Heart left ventricle (tissue), 13 donors: ENCODE data around the gene HEPACAM.

Source experiments
- POLR2A ChIP-seq, 2 donors: fragments of 450-650 bp; IDR thresholded peaks; one replicate each; pipeline ENCODE4 v1.6.1; 2017; ENCODE audit warnings: antibody characterized with exemption in 2 of 2, mild to moderate bottlenecking in 2 of 2, moderate library complexity in 2 of 2
- TF ChIP-seq, protein P1 (sequence below), 12 donors: fragments of 200-600 bp; sonication (generic) in 4 of 12; IDR thresholded peaks; one replicate each; pipeline versions ENCODE4 v1.5.0 to v1.8.0; 2018 to 2022; ENCODE audit warnings: antibody characterized with exemption in 12 of 12, mild to moderate bottlenecking in 5 of 12
- donor health status: ischemic (EF 13 %, LVEDD 7.1; RV severe dilation, severe dysfunction).
- donor health status: DM: no; HTN: yes; CAD: no.
- donor health status: DM: no; HTN: no; CAD: no.
- donor health status: ischemic (EF 25% LVEDD 6.9; RV normal size, moderate dysfunction).
- donor health status: ischemic (EF 25% LVEDD 5.7; RV mildly dilated, moderate dysfunction).
- donor health status: ischemic (EF 35%, LVEDD 5.7; RV mildly dilated, moderate dysfunction).
- donor health status: nonischemic (EF 11% LVEDD 7.7; RV severe dilation, severe dysfunction).
- donor health status: DM: yes; HTN: yes; CAD: no.
- donor health status: PGD.
- donor health status: ischemic (EF 29% LVEDD 5.4; RV normal size, mild dysfunction).
- donor health status: nonischemic (EF 23%, LVEDD 6.1; RV moderate dilation, normal function).

GRCh38 chr11:124930799-124931198 lies 5.0 kb downstream of the HEPACAM start:
- TF ChIP-seq, protein P1, sequence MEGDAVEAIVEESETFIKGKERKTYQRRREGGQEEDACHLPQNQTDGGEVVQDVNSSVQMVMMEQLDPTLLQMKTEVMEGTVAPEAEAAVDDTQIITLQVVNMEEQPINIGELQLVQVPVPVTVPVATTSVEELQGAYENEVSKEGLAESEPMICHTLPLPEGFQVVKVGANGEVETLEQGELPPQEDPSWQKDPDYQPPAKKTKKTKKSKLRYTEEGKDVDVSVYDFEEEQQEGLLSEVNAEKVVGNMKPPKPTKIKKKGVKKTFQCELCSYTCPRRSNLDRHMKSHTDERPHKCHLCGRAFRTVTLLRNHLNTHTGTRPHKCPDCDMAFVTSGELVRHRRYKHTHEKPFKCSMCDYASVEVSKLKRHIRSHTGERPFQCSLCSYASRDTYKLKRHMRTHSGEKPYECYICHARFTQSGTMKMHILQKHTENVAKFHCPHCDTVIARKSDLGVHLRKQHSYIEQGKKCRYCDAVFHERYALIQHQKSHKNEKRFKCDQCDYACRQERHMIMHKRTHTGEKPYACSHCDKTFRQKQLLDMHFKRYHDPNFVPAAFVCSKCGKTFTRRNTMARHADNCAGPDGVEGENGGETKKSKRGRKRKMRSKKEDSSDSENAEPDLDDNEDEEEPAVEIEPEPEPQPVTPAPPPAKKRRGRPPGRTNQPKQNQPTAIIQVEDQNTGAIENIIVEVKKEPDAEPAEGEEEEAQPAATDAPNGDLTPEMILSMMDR (IDR thresholded peaks at IDR 0.05), result no peak
- TF ChIP-seq POLR2A (IDR thresholded peaks at IDR 0.05), result no peak
